Sigmoid colon (tissue), 4 donors: ENCODE data around the gene SYDE2.

Experiments used
- POLR2A ChIP-seq, 2 donors: fragments of 450-650 bp; IDR thresholded peaks; one replicate each; pipeline ENCODE4 v1.6.1; 2016; ENCODE audit warnings: antibody characterized with exemption in 2 of 2, mild to moderate bottlenecking in 2 of 2, moderate library complexity in 2 of 2
- POLR2AphosphoS5 ChIP-seq, 4 donors: sonication (generic); formaldehyde crosslinking; IDR thresholded peaks; one replicate each; pipeline ENCODE4 v1.6.1; 2017; ENCODE audit warnings: antibody characterized with exemption in 4 of 4
- TF ChIP-seq, protein P1 (sequence below), 4 experiments: fragments of 450-650 bp in 3 of 4; fragments of 200-600 bp in 1 of 4; IDR thresholded peaks; one replicate each; pipeline ENCODE4 v1.5.1; 2016 to 2019; ENCODE audit warnings: antibody characterized with exemption in 4 of 4, mild to moderate bottlenecking in 3 of 4, moderate library complexity in 2 of 4

DNA sequence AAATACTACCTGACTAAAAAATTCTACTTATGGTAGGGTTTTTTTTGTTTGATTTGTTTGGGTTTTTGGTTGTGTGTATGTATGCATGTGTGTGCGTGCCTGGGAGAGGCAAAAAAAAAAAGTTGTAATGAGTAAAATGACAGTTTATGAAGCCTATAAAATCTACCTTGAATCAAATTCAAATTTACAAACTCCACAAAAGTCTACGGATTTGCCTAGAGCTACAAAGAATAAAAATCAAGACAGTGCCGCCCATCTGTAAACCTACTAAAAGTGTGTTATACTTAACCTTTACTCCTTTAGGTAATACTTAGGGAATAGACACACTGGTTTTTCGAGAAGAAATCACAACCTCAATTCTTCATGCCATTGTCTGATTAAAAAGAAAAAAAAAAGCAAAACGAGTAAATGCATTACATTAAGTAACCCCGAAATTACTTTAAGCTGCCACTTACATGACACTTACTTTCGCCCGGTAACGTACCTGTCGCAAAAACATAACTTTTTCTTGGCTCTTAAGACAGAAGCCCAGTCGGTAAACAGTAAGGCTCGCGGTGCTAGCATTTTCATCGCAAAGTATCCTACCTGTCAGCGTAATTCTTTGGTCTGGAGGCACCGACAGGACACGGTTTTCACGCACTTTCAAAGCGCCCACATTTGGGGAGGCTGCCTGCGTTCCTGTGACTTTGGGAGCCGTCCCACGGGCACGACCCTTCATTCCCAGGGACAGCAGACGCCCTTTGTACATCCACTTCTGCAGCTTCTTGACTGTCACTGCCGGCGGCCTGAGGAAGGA is 951 bp downstream of the SYDE2 start:
- no peak for TF ChIP-seq POLR2AphosphoS5 (IDR thresholded peaks at IDR 0.05)
- TF ChIP-seq, protein P1, sequence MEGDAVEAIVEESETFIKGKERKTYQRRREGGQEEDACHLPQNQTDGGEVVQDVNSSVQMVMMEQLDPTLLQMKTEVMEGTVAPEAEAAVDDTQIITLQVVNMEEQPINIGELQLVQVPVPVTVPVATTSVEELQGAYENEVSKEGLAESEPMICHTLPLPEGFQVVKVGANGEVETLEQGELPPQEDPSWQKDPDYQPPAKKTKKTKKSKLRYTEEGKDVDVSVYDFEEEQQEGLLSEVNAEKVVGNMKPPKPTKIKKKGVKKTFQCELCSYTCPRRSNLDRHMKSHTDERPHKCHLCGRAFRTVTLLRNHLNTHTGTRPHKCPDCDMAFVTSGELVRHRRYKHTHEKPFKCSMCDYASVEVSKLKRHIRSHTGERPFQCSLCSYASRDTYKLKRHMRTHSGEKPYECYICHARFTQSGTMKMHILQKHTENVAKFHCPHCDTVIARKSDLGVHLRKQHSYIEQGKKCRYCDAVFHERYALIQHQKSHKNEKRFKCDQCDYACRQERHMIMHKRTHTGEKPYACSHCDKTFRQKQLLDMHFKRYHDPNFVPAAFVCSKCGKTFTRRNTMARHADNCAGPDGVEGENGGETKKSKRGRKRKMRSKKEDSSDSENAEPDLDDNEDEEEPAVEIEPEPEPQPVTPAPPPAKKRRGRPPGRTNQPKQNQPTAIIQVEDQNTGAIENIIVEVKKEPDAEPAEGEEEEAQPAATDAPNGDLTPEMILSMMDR (IDR thresholded peaks at IDR 0.05), result no peak
- TF ChIP-seq POLR2A (IDR thresholded peaks at IDR 0.05), result no peak
